ENCODE results near the gene PRG3.
"Not testable (repeated sequence)": the region's sequence is repeated elsewhere in the genome, so short reads cannot be mapped to it uniquely, and the experiment has no call there.

The PRG3 gene

GRCh38 chr11:57403802-57404147 is 22.8 kb upstream of the PRG3 start:
- peaks cover 24% of the 10 kb centered on the region for H4K20me1 ChIP-seq (ENCODE audit: insufficient read depth, low read length, poor library complexity, severe bottlenecking)
- H3K36me3 ChIP-seq (ENCODE audit: insufficient read depth, low read length), result peaks cover 40% of the 10 kb centered on the region; the same call in 1 of the 2 replicates
- H3K9me2 ChIP-seq (replicated peaks; ENCODE audit: low read depth, low read length), result no peaks in the 10 kb centered on the region
- H2AFZ ChIP-seq (ENCODE audit: low read length), result no peak overlapping the region
- H3K9ac ChIP-seq (ENCODE audit: low read depth, low read length, poor library complexity, severe bottlenecking), result no peak overlapping the region
- H3K9me3 ChIP-seq (ENCODE audit: insufficient read depth, low read depth, low read length), result no peaks in the 10 kb centered on the region
- H3K27me3 ChIP-seq (ENCODE audit: insufficient read depth, low read length, poor library complexity, severe bottlenecking), result no peaks in the 10 kb centered on the region
- H3F3A ChIP-seq (ENCODE audit: low read depth), result no peaks in the 10 kb centered on the region
- peaks cover 11% of the 10 kb centered on the region for H3K4me1 ChIP-seq (ENCODE audit: insufficient read depth, low read length, poor library complexity, severe bottlenecking)
- TF ChIP-seq EZH2phosphoT487 (IDR thresholded peaks at IDR 0.05; ENCODE audit: borderline replicate concordance) (no peak), CTCF (conservative IDR thresholded peaks at IDR 0.05; ENCODE audit: low read length) (no peak)
- no peaks in the 10 kb centered on the region for H3K79me2 ChIP-seq (ENCODE audit: insufficient read depth, low read length)
- no peak overlapping the region for H3K4me2 ChIP-seq (ENCODE audit: low read depth, low read length, poor library complexity, severe bottlenecking)
- no peak overlapping the region for H3K4me3 ChIP-seq (ENCODE audit: low read length, poor library complexity, severe bottlenecking)

GRCh38 chr11:57403003-57403801 is 22.3 kb upstream of the PRG3 start:
- not testable (repeated sequence) for H3K4me2 ChIP-seq (ENCODE audit: low read depth, low read length, poor library complexity, severe bottlenecking); H3K27me3 ChIP-seq (ENCODE audit: insufficient read depth, low read length, poor library complexity, severe bottlenecking); H3K4me3 ChIP-seq (ENCODE audit: low read length, poor library complexity, severe bottlenecking)

GRCh38 chr11:57402188-57403002 is 21.4 kb upstream of the PRG3 start:
- Histone ChIP-seq H3K4me3 (ENCODE audit: low read length, poor library complexity, severe bottlenecking) (no peak overlapping the region), H3K4me2 (ENCODE audit: low read depth, low read length, poor library complexity, severe bottlenecking) (no peak overlapping the region)

More at GRCh38 chr11:57403003-57403801, 22.3 kb upstream of the PRG3 start:
- peaks cover 18% of the 10 kb centered on the region for H4K20me1 ChIP-seq (ENCODE audit: insufficient read depth, low read length, poor library complexity, severe bottlenecking)
- peaks cover 11% of the 10 kb centered on the region for H3K4me1 ChIP-seq (ENCODE audit: insufficient read depth, low read length, poor library complexity, severe bottlenecking)
- H3K36me3 ChIP-seq (ENCODE audit: insufficient read depth, low read length), result peaks cover 34% of the 10 kb centered on the region; the same call in 1 of the 2 replicates
- H3F3A ChIP-seq (ENCODE audit: low read depth); H3K79me2 ChIP-seq (ENCODE audit: insufficient read depth, low read length); H2AFZ ChIP-seq (ENCODE audit: low read length); H3K9me2 ChIP-seq (replicated peaks; ENCODE audit: low read depth, low read length); H3K9ac ChIP-seq (ENCODE audit: low read depth, low read length, poor library complexity, severe bottlenecking); H3K9me3 ChIP-seq (ENCODE audit: insufficient read depth, low read depth, low read length): not testable (repeated sequence)

More at GRCh38 chr11:57402188-57403002, 21.4 kb upstream of the PRG3 start:
- H3K9me3 ChIP-seq (ENCODE audit: insufficient read depth, low read depth, low read length), result no peaks in the 10 kb centered on the region
- H4K20me1 ChIP-seq (ENCODE audit: insufficient read depth, low read length, poor library complexity, severe bottlenecking), result peaks cover 10% of the 10 kb centered on the region
- no peaks in the 10 kb centered on the region for H3K27me3 ChIP-seq (ENCODE audit: insufficient read depth, low read length, poor library complexity, severe bottlenecking)
- peaks cover 13% of the 10 kb centered on the region for H3K4me1 ChIP-seq (ENCODE audit: insufficient read depth, low read length, poor library complexity, severe bottlenecking)
- TF ChIP-seq EZH2phosphoT487 (IDR thresholded peaks at IDR 0.05; ENCODE audit: borderline replicate concordance) (no peak), CTCF (conservative IDR thresholded peaks at IDR 0.05; ENCODE audit: low read length) (no peak)
- H3K36me3 ChIP-seq (ENCODE audit: insufficient read depth, low read length), result peaks cover 26% of the 10 kb centered on the region; the same call in 1 of the 2 replicates
- no peaks in the 10 kb centered on the region for H3K79me2 ChIP-seq (ENCODE audit: insufficient read depth, low read length)
- H3F3A ChIP-seq (ENCODE audit: low read depth), result no peaks in the 10 kb centered on the region
- no peak overlapping the region for H2AFZ ChIP-seq (ENCODE audit: low read length)
- no peak overlapping the region for H3K9ac ChIP-seq (ENCODE audit: low read depth, low read length, poor library complexity, severe bottlenecking)
- H3K9me2 ChIP-seq (replicated peaks; ENCODE audit: low read depth, low read length), result no peaks in the 10 kb centered on the region
